ENCODE data around the gene PWWP2B.

Gene PWWP2B

DNA sequence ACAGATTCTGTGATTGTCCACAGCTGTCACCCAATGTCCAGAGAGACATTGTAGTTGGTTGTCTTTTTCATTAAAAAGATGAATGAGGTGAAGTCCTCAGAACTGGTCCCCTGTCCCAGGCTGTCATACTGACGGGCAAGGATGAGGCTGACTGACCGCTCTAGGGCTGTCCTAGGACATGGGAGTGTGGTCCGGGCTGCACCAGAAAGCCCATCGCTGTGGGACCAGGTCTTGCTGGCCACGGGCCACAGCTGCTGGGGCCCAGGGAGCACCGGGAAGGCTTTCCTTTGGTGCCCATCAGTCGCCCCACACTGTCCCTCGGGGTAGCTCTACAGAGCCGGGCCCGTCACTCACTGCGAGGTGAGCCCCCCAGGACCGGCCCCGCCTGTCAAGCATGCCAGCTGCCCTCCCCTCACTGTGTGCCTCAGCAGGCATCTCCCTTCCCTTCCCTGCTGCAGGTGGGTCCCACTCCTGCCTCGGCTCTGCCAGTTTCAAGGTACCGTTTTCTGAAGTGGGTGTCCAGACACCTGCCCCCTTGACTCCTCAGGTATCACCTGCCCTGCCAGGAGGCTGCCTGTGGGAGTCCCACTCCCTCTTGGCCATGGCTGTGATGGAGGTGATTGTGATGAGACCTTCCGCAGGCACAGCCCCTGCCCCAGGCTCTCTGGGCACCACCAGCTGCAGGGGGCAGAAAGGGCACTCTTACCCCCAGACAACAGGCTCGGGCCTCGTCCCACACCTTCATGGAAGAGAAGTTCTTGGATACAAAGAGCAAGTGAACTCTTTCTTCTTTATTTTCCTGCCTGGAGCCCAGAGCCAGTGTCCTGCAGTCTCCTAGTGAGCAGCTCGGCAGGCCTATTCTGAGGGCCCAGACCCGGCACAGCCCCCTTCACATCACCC, 43.3 kb upstream of the PWWP2B start:
- H4K20me1 ChIP-seq (ENCODE audit: insufficient read depth), result no peaks in the 10 kb centered on the region

DNA sequence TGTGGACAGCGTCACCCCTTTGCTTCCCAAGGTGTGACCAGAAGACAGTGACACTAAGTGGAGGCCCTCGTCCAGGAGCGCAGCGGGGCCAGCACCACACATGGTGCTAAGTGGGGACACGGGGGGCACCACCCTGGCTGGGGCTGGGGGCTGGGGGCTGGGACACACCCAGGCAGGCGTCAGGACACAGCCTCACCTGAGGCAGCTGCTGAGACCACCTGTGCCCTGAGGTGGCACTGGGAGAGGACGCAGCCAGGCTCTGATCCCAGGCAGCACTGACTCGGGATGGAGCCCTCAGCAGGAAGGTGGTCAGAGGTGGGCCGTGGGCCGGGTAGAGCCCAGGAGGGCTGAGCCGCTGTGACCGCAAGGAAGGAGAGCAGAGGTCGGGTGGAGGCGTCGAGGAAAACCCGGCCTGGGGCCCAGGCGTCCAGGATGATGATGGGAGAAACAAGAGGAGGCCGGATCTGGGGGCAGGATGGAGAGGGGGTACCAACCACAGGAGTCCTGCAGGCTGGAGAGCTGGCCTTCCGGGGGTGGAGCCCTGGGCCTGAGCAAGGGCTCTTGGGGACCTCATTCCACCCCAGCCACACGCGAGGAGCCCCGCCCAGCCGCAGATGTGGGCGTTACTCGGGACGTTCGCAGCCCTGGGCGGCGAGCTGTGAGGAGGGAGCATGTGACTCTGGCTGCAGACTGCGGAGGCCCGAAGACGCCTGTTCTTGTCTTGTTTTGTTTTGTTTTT, 42.5 kb upstream of the PWWP2B start:
- H3K27me3 ChIP-seq (ENCODE audit: insufficient read depth, low read depth), result peaks cover 22% of the 10 kb centered on the region; the same call in 1 of the 2 replicates
- H3K4me1 ChIP-seq (ENCODE audit: low read depth, poor library complexity, severe bottlenecking), result no peaks in the 10 kb centered on the region
- no peak overlapping the region for H3K27ac ChIP-seq
- H3K36me3 ChIP-seq (ENCODE audit: insufficient read depth), result no peaks in the 10 kb centered on the region
- no peak overlapping the region for H2AFZ ChIP-seq (ENCODE audit: low read depth)
- no peaks in the 10 kb centered on the region for H4K20me1 ChIP-seq (ENCODE audit: insufficient read depth)
- no peaks in the 10 kb centered on the region for H3K79me2 ChIP-seq (ENCODE audit: insufficient read depth, low read depth)
- TF ChIP-seq, protein P1, sequence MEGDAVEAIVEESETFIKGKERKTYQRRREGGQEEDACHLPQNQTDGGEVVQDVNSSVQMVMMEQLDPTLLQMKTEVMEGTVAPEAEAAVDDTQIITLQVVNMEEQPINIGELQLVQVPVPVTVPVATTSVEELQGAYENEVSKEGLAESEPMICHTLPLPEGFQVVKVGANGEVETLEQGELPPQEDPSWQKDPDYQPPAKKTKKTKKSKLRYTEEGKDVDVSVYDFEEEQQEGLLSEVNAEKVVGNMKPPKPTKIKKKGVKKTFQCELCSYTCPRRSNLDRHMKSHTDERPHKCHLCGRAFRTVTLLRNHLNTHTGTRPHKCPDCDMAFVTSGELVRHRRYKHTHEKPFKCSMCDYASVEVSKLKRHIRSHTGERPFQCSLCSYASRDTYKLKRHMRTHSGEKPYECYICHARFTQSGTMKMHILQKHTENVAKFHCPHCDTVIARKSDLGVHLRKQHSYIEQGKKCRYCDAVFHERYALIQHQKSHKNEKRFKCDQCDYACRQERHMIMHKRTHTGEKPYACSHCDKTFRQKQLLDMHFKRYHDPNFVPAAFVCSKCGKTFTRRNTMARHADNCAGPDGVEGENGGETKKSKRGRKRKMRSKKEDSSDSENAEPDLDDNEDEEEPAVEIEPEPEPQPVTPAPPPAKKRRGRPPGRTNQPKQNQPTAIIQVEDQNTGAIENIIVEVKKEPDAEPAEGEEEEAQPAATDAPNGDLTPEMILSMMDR (conservative IDR thresholded peaks at IDR 0.05; ENCODE audit: low read depth, low read length), result no peak
- H3K4me3 ChIP-seq (IDR thresholded peaks at IDR 0.05; ENCODE audit: insufficient read depth, low read depth, low read length), result no peak overlapping the region
- no peak overlapping the region for H3K9ac ChIP-seq
- no peak overlapping the region for H3K4me2 ChIP-seq

More for the DNA sequence above, 43.3 kb upstream of the PWWP2B start:
- H3K27ac ChIP-seq, result no peak overlapping the region
- TF ChIP-seq, protein P1 (conservative IDR thresholded peaks at IDR 0.05; ENCODE audit: low read depth, low read length), result no peak
- H3K79me2 ChIP-seq (ENCODE audit: insufficient read depth, low read depth), result no peaks in the 10 kb centered on the region
- H3K27me3 ChIP-seq (ENCODE audit: insufficient read depth, low read depth), result peaks cover 22% of the 10 kb centered on the region; the same call in 1 of the 2 replicates
- H3K4me1 ChIP-seq (ENCODE audit: low read depth, poor library complexity, severe bottlenecking), result no peaks in the 10 kb centered on the region
- no peak overlapping the region for H3K9ac ChIP-seq
- no peak overlapping the region for H3K4me2 ChIP-seq
- H3K4me3 ChIP-seq (IDR thresholded peaks at IDR 0.05; ENCODE audit: insufficient read depth, low read depth, low read length), result no peak overlapping the region
- H3K36me3 ChIP-seq (ENCODE audit: insufficient read depth), result no peaks in the 10 kb centered on the region
- H2AFZ ChIP-seq (ENCODE audit: low read depth), result no peak overlapping the region

DNA sequence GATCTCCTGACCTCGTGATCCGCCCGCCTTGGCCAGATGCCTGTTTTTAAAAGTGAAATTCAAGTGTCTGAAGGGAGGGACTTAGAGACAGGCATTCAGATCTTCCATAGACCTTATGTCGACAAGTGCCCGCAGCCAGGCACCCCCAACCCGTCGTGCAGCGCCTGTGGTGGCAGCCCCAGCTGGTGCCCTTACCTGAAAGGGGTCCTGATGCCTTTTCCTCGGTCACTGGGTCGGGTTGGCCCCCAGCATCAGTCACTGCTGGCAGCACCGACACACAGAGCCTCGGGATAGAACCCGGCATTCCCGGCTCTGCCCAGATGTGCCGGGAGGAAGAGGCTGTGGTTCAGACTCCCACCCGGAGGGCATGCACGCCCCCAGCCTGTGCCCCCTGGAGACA, 41.7 kb upstream of the PWWP2B start:
- H3K27me3 ChIP-seq (ENCODE audit: insufficient read depth, low read depth), result peaks cover 28% of the 10 kb centered on the region; the same call in 1 of the 2 replicates
- no peak overlapping the region for H3K9ac ChIP-seq
- H3K4me3 ChIP-seq (IDR thresholded peaks at IDR 0.05; ENCODE audit: insufficient read depth, low read depth, low read length), result no peak overlapping the region
- no peaks in the 10 kb centered on the region for H3K36me3 ChIP-seq (ENCODE audit: insufficient read depth)
- H2AFZ ChIP-seq (ENCODE audit: low read depth), result no peak overlapping the region
- no peak overlapping the region for H3K4me2 ChIP-seq
- H3K4me1 ChIP-seq (ENCODE audit: low read depth, poor library complexity, severe bottlenecking), result no peaks in the 10 kb centered on the region
- H3K27ac ChIP-seq, result no peak overlapping the region
- TF ChIP-seq, protein P1 (conservative IDR thresholded peaks at IDR 0.05; ENCODE audit: low read depth, low read length), result no peak
- no peaks in the 10 kb centered on the region for H3K79me2 ChIP-seq (ENCODE audit: insufficient read depth, low read depth)
- H4K20me1 ChIP-seq (ENCODE audit: insufficient read depth), result no peaks in the 10 kb centered on the region

DNA sequence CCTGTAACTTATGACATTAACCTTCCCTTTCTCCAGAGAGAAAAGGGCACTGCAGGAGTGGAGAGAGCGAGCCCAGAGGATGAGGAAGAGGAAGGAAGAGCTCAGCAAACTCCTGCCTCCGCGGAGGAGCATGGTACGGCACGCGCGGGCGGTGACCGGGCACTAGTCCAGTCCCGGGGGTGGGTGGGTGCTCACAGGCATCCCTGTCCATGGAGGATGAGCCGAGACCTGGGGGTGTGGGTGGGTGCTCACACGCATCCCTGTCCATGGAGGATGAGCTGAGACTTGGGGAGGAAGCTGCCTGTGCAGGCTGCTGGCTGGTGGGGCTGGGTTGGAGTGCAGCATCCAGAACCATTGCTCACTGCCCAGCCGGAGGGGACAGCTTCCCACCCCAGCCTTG, 41.2 kb upstream of the PWWP2B start:
- TF ChIP-seq, protein P1 (conservative IDR thresholded peaks at IDR 0.05; ENCODE audit: low read depth, low read length), result no peak
- no peaks in the 10 kb centered on the region for H3K79me2 ChIP-seq (ENCODE audit: insufficient read depth, low read depth)
- no peak overlapping the region for H2AFZ ChIP-seq (ENCODE audit: low read depth)
- no peaks in the 10 kb centered on the region for H3K36me3 ChIP-seq (ENCODE audit: insufficient read depth)
- no peak overlapping the region for H3K27ac ChIP-seq
- H3K4me3 ChIP-seq (IDR thresholded peaks at IDR 0.05; ENCODE audit: insufficient read depth, low read depth, low read length), result no peak overlapping the region
- H3K4me1 ChIP-seq (ENCODE audit: low read depth, poor library complexity, severe bottlenecking), result no peaks in the 10 kb centered on the region
- no peak overlapping the region for H3K4me2 ChIP-seq
- no peak overlapping the region for H3K9ac ChIP-seq
- H3K27me3 ChIP-seq (ENCODE audit: insufficient read depth, low read depth), result peaks cover 28% of the 10 kb centered on the region; the same call in 1 of the 2 replicates
- H4K20me1 ChIP-seq (ENCODE audit: insufficient read depth), result no peaks in the 10 kb centered on the region
